ENCODE data around the gene TLR10. TPM values are rescaled to one million over a fixed set of nuclear protein-coding genes. Genes with fewer than 3 reads are reported as not detected.

TLR10 gene
- total and polyA plus RNA-seq, 2 of the 13 experiments (the other 11 are each of a cell fraction or from before 2014, with no cell fraction given): not detected

GRCh38 chr4:38728631-38729141 is 54.1 kb downstream of the TLR10 start:
- no peak overlapping the region for H3K9ac ChIP-seq (ENCODE audit: insufficient read depth, low read depth, low read length)
- H2AFZ ChIP-seq (ENCODE audit: low read length): no peak overlapping the region
- no peaks in the 10 kb centered on the region for H3K36me3 ChIP-seq (replicated peaks in 1 of 2; ENCODE audit: control insufficient read depth in 1 of 2, insufficient read depth in 2 of 2, low read length in 2 of 2)
- POLR2A ChIA-PET: interaction anchor here (1.2 kb wide), 1 partner anchor 55 kb away, joined by 3 read pairs; no protein-coding TSS in a partner anchor
- H3K79me2 ChIP-seq (ENCODE audit: insufficient read depth, low read length): no peaks in the 10 kb centered on the region
- no peak for FAIRE-seq
- H3K27ac ChIP-seq (ENCODE audit: extremely low read length, insufficient read depth, low read length): no peak overlapping the region
- 13% methylated on average over 4 of the region's 4 CpGs for WGBS (ENCODE audit: low lambda C conversion rate)
- in situ Hi-C loops (cut with HindIII; ENCODE audit: extremely low pct_ligation_motif_present, low pct_unique_long_range_greater_than_20kb): loop anchor here (10.0 kb wide), 1 partner anchor 664 kb away; no protein-coding TSS in a partner anchor
- H3K27me3 ChIP-seq (ENCODE audit: control insufficient read depth in 1 of 2, insufficient read depth in 2 of 2, low read length in 2 of 2): no peaks in the 10 kb centered on the region
- H3K4me1 ChIP-seq (ENCODE audit: insufficient read depth, low read length): peaks cover 47% of the 10 kb centered on the region
- H3K4me2 ChIP-seq (ENCODE audit: low read depth, low read length): no peak overlapping the region
- BruUV-seq (replicated peaks): no TSS peak
- no peaks in the 10 kb centered on the region for H4K20me1 ChIP-seq (ENCODE audit: insufficient read depth, low read length)
- peaks cover 9% of the 10 kb centered on the region for H3K9me3 ChIP-seq (ENCODE audit: low read length)
- no peak overlapping the region for H3K4me3 ChIP-seq (replicated peaks in 1 of 3; ENCODE audit: insufficient read depth in 1 of 3, low read depth in 2 of 3, low read length in 3 of 3)
- ATAC-seq: peak; percentile 10
- intact Hi-C loops (cut with micrococcal nuclease; ENCODE audit: unreplicated experiment): no loop called here
- DNase-seq (ENCODE audit: low spot score): peak; percentile 35
- CTCF ChIA-PET (ENCODE audit: low intra/inter-chr PET ratio, low total read pairs): no interaction called here
- TF ChIP-seq PATZ1 (CRISPR knock-in tag; IDR thresholded peaks at IDR 0.05): peak; percentile 39
- TF ChIP-seq FOXA3 (CRISPR knock-in tag; IDR thresholded peaks at IDR 0.05): 0 out of 2 replicates have a peak, but pooled peaks have one; percentile 12
- 0 out of 2 replicates have a peak, but pooled peaks have one; percentile 19 for TF ChIP-seq ZMYM4 (CRISPR knock-in tag; IDR thresholded peaks at IDR 0.05)
- TF ChIP-seq NRL (CRISPR knock-in tag; IDR thresholded peaks at IDR 0.05; ENCODE audit: borderline replicate concordance): no peak
- TF ChIP-seq GABPB1 (CRISPR knock-in tag; IDR thresholded peaks at IDR 0.05): no peak
- peak; percentile 81 for TF ChIP-seq RARA (CRISPR knock-in tag; IDR thresholded peaks at IDR 0.05)
- TF ChIP-seq RXRA (CRISPR knock-in tag; IDR thresholded peaks at IDR 0.05): peak; percentile 75
- TF ChIP-seq ZBTB10 (CRISPR knock-in tag; IDR thresholded peaks at IDR 0.05; ENCODE audit: borderline replicate concordance): no peak
- TF ChIP-seq SOX5 (CRISPR knock-in tag; IDR thresholded peaks at IDR 0.05; ENCODE audit: borderline replicate concordance): peak; percentile 34; the same call in 1 of the 2 replicates
- no peak for TF ChIP-seq YEATS4 (CRISPR knock-in tag; IDR thresholded peaks at IDR 0.05; ENCODE audit: borderline replicate concordance)
- TF ChIP-seq PHF20 (CRISPR knock-in tag; IDR thresholded peaks at IDR 0.05): no peak
- TF ChIP-seq ZNF335 (CRISPR knock-in tag; IDR thresholded peaks at IDR 0.05): no peak
- TF ChIP-seq ZNF557 (CRISPR knock-in tag; IDR thresholded peaks at IDR 0.05): no peak
- peak; percentile 27; the same call in 1 of the 2 replicates for TF ChIP-seq SALL1 (CRISPR knock-in tag; IDR thresholded peaks at IDR 0.05)
- TF ChIP-seq SIX1 (CRISPR knock-in tag; IDR thresholded peaks at IDR 0.05; ENCODE audit: borderline replicate concordance): peak; percentile 69; the same call in 1 of the 2 replicates
- TF ChIP-seq SOX6 (IDR thresholded peaks at IDR 0.05): no peak
- peak; percentile 39; the same call in 1 of the 2 replicates for TF ChIP-seq SOX6 (CRISPR knock-in tag; IDR thresholded peaks at IDR 0.05)
- TF ChIP-seq STAG1 (CRISPR knock-in tag; IDR thresholded peaks at IDR 0.05): peak; percentile 60
- no peak for TF ChIP-seq RFXAP (CRISPR knock-in tag; IDR thresholded peaks at IDR 0.05; ENCODE audit: borderline replicate concordance)
